Prostate gland (tissue), 2 donors: ENCODE results near the gene ELOVL4.

Source experiments
- POLR2A ChIP-seq: fragments of 450-650 bp; IDR thresholded peaks from one replicate; pipeline ENCODE4 v1.6.1; 2016; ENCODE audit warnings: antibody characterized with exemption, mild to moderate bottlenecking
- POLR2AphosphoS5 ChIP-seq: sonication (generic); formaldehyde crosslinking; IDR thresholded peaks from one replicate; pipeline ENCODE4 v1.6.1; 2017; ENCODE audit warnings: antibody characterized with exemption
- TF ChIP-seq, protein P1 (sequence below), 4 experiments: fragments of 200-600 bp in 2 of 4; fragments of 450-650 bp in 2 of 4; sonication (generic) in 2 of 4; IDR thresholded peaks; 1 replicate in 3 of 4; 2 replicates in 1 of 4; pipeline ENCODE4 v1.5.1; 2016 to 2019; ENCODE audit warnings: antibody characterized with exemption in 4 of 4, mild to moderate bottlenecking in 2 of 4, moderate library complexity in 2 of 4

DNA sequence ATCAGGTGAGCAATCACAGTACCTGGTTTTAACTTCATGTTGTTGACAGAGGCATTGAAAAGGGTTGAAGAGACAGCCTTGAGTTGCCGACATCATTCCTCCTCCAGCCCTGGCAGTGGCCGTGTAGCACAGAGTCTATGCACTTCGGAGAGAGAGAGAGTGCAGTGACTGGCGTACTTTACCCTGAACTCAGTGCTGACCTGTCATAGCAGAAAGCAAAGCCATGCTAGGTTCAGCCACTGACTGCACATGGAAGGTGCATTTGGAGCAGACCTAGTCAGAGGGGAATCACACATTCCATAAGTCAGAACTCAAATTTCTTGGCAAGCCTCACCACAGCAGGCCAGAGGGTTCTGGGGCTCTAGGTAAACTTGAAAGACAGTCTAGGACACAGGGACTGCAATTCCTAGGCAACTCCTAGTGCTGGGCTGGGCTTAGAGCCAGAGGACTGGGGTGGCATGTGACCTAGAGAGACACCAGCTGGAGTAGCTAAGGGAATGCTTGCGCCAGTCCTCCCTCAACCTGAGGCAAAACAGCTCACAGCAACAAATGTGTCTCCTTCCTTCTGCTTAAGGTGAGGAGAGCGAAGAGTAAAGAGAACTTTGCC, 69.1 kb downstream of the ELOVL4 start:
- TF ChIP-seq POLR2A: no peak
- TF ChIP-seq, protein P1, sequence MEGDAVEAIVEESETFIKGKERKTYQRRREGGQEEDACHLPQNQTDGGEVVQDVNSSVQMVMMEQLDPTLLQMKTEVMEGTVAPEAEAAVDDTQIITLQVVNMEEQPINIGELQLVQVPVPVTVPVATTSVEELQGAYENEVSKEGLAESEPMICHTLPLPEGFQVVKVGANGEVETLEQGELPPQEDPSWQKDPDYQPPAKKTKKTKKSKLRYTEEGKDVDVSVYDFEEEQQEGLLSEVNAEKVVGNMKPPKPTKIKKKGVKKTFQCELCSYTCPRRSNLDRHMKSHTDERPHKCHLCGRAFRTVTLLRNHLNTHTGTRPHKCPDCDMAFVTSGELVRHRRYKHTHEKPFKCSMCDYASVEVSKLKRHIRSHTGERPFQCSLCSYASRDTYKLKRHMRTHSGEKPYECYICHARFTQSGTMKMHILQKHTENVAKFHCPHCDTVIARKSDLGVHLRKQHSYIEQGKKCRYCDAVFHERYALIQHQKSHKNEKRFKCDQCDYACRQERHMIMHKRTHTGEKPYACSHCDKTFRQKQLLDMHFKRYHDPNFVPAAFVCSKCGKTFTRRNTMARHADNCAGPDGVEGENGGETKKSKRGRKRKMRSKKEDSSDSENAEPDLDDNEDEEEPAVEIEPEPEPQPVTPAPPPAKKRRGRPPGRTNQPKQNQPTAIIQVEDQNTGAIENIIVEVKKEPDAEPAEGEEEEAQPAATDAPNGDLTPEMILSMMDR (IDR thresholded peaks at IDR 0.05): no peak
- no peak for TF ChIP-seq POLR2AphosphoS5
